HEK293T (cell line): ENCODE results near the gene MYLK.

Source experiments
- SP1 ChIP-seq: fragments of 450-650 bp; IDR thresholded peaks from 2 replicates; pipeline ENCODE4 v1.6.1; 2017
- SUZ12 ChIP-seq: fragments of 450-650 bp; IDR thresholded peaks from 2 replicates; pipeline ENCODE4 v1.6.1; 2016; ENCODE audit warnings: mild to moderate bottlenecking
- TF ChIP-seq, protein P1 (sequence below): fragments of 450-650 bp; IDR thresholded peaks from 2 replicates; pipeline ENCODE4 v1.6.1; 2016

DNA sequence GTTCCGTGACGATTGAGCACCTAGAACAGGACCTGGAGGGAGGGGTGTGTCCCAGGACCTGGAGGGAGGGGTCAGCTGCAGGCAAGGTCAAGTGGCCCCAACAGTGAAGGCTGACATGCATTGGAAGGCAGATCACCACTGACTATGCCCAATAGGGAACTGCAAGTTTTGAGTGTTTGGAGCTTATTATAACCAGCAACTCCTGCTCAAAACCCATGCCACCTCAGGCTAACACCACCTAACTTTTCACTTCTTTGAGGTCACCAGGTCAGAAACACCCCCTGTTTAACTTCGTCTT, 93.1 kb downstream of the MYLK start:
- no peak for TF ChIP-seq SP1
- no peak for TF ChIP-seq SUZ12
- TF ChIP-seq, protein P1, sequence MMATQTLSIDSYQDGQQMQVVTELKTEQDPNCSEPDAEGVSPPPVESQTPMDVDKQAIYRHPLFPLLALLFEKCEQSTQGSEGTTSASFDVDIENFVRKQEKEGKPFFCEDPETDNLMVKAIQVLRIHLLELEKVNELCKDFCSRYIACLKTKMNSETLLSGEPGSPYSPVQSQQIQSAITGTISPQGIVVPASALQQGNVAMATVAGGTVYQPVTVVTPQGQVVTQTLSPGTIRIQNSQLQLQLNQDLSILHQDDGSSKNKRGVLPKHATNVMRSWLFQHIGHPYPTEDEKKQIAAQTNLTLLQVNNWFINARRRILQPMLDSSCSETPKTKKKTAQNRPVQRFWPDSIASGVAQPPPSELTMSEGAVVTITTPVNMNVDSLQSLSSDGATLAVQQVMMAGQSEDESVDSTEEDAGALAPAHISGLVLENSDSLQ = no peak
